Right renal cortex interstitium (tissue), 3 donors: ENCODE results near the gene TBC1D16. TPM values are rescaled to one million over a fixed set of nuclear protein-coding genes. Genes with fewer than 3 reads are reported as not detected.
"Not testable (repeated sequence)": the region's sequence is repeated elsewhere in the genome, so short reads cannot be mapped to it uniquely, and the experiment has no call there.

Experiments used
- DNase-seq, 3 donors: peaks; one replicate each; pipeline ENCODE4 v3.0.0-alpha.2; 2013; ENCODE audit warnings: low read depth in 3 of 3, low spot score in 2 of 3
- polyA plus RNA-seq, 3 donors: library from polyadenylated mRNA; unstranded; fragments of 120-200 nt; gene quantifications; one replicate each; pipeline ENCODE4 v1.2.1, GENCODE V29; 2013; ENCODE audit not compliant: insufficient read length in 3 of 3

TBC1D16 gene
- polyA plus RNA-seq, 3 donors = 31.3 to 32.7 (median 31.5) TPM

DNA sequence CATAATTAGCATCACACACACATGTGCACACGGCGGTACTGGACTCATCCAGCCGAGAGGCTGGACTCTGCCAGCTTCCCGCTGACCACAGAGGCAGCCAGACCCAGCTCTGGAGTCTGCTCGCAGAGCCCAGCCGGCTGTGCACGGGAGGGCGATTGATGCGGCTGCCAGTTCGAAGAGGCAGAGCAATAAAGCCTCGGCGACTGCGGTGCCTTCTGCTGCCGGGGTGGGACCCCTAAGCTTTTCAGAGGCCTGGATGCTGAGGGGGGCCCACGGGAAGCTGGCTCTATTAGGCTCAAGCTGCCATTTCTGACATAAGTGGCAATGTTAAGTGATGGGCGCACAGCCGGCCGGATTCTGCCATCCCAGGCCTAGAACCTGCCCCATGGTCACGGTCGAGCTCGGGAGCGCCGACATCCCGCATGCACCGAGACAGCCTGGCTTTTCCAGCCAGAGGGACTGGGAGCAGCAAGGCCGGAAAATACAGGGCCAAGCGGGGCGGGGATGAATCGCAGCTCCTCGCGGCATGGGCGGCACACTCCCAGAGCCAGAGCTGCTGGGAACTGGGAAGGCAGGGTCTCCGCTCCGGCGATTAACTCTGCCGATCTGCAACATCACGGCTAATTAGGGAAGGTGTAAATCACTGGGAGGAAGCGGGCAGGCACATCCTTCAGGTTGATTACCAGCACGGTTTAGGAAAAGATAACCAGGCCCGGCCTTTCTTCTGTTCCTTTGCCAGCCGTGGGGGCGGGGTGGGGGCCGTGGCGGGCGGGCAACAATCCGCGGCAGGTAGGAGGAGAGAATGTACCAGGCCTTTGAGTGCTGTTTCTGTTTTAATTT lies 57.7 kb downstream of the TBC1D16 start:
- DNase-seq = no peak

DNA sequence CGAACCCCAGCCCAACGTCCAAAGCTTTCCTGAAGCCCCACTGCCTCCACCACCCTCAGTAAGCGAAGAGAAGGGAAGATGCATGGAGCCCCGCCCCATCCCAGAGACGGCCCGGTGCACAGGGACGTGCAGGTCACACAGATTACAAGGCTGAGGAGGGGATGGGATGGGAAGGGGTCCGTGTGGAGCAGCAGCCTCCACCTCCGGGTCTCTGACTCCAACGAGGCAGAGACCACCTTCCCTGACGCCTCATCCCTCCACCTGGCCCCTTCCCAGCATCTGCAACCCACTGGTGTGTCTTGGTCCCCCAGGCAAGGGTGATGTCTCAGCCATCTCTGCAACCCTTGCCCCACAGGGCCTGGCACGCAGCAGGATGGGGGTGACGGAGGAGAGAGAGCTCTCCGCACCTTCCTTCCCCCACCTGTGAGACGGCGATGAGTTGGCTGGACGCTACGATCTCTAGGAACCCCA lies 58.5 kb downstream of the TBC1D16 start:
- DNase-seq = no peak

DNA sequence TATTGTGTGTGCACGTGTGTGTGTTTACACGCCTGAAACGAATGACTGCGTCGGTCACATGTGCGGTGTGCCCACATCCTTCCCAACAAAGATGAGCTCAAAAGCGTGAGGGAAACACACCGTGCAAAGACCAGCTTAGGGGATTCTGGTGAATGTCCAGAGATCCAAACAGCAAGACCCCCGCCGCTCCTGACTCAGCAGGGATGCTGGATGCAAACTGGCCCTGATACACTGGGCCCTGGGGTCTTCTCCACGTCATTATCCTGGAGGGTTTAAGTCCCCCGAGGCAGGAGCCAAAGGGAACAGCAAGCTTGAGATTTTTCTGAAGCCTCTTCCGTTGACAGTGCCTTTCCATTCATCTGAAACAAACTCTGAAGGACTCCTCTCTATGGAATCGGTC lies 59.2 kb downstream of the TBC1D16 start:
- no peak for DNase-seq

DNA sequence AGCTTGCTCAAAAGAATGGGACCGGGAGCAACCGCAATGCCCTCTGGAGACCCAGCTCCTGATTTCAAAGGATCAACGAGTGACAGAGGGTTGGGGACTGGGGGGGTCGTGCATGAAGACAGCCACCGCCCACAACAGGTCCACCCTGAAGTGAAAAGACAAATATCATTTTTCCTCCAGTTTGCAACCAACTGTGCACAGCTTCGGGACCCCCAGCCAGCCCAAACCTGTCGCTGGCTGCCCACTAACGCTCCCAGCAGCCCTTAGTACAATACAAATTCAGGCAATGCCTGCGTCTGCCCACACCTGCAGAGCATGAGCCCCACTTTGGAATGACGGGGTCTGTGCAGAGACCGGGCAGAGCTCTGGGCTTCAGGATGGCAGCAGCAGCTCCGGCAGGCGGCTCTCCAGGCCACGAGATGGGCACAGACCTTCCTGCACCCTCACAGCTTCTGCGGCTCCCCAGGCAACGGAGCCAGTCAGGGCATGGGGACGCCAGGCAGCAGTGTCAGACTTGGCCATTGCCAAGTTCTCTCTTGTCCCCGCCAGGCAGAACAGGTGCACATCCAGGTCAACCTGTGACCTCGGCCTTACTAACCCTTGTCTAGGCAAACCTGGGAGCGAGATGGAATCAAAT lies 60.1 kb downstream of the TBC1D16 start:
- no peak for DNase-seq

DNA sequence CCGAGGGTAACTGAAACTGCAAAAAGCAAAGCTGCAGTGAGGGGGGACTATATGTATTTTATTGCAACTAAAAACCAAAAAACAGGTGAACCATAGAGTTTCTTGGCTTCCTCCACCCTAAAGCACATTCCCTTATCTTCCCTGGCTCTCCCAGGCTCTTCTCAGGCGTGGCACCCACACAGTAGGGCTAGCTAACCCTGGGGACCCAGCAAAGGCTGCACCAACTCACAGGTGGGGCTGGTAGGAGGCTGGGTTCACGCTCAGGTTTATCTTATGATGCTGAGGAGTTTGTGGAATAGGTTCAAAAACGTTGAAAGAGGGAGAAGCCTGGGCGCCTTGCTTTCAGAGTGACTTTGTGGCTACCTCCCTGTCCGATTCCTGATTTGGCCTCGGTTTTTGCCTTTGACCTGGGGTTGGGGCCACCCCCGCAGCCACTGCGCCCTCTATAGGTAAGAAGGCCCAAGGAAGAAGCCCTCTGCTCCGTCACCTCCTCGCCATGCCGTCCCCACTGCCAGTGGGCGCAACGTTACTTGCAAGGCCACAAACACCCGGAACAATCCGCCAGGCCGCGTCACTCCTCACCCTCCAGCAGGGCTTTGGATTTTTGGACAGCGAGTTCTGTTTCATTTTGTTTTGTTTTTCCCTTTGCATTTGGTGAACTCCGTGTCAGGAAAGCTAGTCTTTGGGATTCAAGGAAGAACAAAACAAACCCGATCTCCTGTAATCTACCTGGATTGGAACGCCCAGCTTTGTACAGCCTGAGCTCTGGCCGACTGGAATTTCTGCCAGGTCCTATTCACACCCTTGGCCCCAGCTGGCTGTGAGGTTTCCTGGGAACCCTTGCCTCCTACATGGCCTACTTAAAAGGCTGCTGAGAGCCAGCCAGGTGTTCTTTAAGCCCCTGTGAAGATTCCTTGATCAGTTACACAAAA lies 60.8 kb downstream of the TBC1D16 start:
- DNase-seq = no peak

GRCh38 chr17:79971651-79972050 lies 64.0 kb downstream of the TBC1D16 start:
- DNase-seq = no peak

GRCh38 chr17:79970576-79971068 lies 65.0 kb downstream of the TBC1D16 start:
- DNase-seq = no peak

DNA sequence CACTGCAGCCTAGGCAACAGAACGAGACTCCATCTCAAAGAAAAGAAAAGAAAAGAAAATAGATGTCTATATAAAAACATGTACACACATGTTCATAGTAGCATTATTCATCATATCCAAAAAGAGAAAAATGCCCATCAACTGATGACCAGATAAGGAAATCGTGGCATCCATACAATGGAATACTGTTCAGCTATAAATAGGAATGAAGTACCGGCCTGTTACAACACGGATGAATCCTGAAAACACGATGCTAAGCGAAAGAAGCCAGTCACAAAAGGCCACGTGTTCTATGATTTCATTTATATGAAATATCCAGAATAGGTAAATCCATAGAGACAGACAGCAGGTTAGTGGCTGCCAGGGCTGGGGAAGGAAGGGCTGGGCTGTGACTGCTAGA lies 65.8 kb downstream of the TBC1D16 start:
- DNase-seq = no peak

GRCh38 chr17:79968116-79968515 lies 67.6 kb downstream of the TBC1D16 start:
- no peak for DNase-seq

DNA sequence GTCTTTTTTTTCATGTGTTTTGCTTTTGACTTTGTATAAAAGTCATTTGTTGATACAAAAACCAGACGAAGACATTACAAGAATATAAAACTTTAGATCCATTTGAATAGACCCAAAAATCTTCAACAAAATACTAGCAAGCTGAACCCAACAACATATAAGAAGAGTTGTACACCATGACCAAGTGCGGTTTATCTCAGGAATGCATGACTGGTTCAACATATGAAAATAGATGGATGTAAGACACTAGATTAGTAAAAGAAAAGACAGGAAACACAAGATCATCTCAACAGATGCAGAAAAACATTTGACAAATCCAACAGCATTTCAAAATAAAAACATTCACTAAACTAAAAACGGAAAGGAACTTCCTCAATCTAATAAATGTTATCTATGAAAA lies 69.0 kb downstream of the TBC1D16 start:
- DNase-seq = no peak

GRCh38 chr17:79965806-79966205 lies 69.9 kb downstream of the TBC1D16 start:
- DNase-seq = no peak

GRCh38 chr17:79962467-79962866 lies 73.2 kb downstream of the TBC1D16 start:
- not testable (repeated sequence) for DNase-seq

GRCh38 chr17:79961567-79961966 lies 74.1 kb downstream of the TBC1D16 start:
- not testable (repeated sequence) for DNase-seq

DNA sequence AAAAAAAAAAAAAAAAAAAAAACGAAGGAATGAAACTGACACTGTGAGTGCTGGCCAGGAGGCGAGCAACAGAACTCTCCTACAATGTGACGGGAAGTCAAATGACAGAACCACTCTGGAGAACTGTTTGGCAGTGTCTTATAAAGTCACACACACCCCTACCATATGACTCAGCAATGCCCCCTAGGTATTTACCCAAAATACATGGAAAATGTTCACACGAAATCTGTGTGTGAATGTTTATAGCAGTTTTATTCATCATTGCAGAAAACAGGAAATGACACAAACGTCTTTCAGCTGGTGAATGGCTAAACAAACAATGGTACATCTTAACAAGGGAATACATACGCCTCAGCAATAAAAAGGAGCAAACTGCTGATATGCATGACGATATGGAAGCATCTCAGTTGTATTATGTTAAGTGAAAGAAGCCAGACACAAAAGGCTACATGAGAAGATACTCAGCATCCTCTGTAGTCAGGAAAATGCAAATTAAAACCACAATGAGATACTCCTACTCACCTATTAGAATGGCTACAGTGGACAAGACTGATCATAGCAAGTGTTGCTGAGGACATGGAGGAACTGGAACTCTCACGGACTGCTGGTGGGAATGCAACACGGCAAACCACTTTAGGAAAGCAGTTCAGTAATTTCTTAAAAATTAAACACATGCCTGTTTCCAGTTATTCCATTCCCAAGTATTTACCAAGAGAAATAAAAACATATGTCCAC lies 74.7 kb downstream of the TBC1D16 start:
- no peak for DNase-seq

GRCh38 chr17:79959042-79959441 lies 76.6 kb downstream of the TBC1D16 start:
- DNase-seq = no peak

- no peak for DNase-seq
These were observed 78.8 kb downstream of the TBC1D16 start for GRCh38 chr17:79956853-79957252.

DNA sequence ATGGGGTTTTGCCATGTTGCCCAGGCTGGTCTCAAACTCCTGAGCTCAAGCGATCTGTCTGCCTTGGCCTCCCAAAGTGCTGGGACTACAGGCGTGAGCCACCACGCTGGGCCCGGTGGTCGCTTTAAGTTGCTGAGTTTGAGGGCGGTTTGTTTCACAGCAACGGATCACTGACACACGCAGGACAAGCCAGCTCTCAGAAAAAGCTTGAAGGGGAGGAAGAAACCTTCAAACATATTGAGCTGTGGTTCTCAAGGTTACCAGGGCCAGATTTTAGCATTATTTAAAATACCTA lies 79.3 kb downstream of the TBC1D16 start:
- not testable (repeated sequence) for DNase-seq

DNA sequence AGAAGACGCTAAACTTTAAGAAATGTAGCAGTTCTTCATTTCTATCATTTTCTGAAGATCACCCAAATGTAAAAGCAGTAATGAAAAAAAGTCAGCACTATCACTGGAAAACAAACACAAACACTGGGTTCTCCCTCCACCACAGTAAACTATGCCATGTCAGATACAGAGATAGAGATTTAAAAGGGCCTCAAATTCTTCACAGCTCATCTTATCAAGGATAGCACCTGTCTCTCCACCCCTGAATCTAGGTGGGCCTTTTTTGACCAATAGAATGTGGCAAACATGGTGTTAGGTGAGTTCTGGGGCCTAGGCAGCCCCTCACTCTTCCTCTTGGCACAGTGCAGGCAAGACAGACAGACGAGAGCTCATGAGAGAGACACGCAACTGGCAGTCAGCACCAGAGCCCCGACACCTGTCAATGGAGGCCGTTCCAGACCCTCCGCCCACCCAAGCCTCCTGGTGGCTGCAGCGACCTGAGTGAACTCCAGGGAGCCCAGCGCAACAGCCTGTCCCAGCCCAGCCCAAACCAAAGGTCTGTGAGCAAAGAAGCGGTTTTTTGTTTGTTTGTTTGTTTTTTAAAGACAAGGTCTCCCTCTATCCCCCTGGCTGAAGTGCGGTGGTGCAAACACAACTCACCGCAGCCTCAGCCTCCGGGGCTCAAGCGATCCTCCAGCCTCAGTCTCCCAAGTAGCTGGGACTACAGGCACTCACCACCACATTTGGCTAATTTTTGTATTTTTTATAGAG lies 79.8 kb downstream of the TBC1D16 start:
- DNase-seq = no peak

- DNase-seq = no peak
These were observed 80.5 kb downstream of the TBC1D16 start for GRCh38 chr17:79955167-79955549.
